GM19193 (cell line): ENCODE measurements around the gene HPN.

Source experiments
- POLR2A ChIP-seq: IDR thresholded peaks from 4 replicates; pipeline ENCODE4 v1.6.1; 2011; ENCODE audit not compliant: insufficient read depth, insufficient read length; ENCODE audit errors: extremely low read depth

HPN gene

DNA sequence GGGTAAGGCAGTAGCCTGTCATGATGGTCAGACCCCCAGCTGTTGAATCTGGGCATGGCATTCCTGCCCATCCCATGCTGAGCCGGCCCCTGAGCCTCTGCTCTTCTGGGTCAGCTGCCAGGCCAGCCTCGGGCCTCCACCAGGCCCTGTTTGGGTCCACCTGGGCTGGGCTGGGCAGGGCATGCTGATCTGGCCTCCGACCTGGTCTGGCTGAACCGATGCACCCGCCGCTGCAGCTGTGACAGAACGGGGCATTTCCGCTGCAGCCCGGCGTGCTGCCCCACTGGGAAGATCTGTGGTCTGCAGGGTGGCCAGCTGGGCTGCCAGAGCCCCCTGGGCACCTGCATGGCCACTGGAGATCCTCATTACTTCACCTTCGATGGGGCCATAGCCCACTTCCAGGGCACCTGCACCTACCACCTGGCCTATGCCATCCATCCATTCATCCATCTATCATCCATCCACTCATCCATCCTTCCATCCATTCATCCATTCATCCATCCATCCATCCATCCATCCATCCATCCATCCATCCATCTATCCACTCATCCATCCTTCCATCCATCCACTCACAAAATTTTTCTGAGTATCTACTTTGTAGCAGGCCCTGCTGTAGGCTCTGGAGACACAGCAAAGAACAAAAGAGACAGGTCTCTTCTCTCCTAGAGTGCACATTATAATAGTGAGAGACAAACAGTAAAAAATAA lies 52.6 kb downstream of the HPN start:
- no peak for TF ChIP-seq POLR2A

GRCh38 chr19:35094656-35095055 lies 53.1 kb downstream of the HPN start:
- TF ChIP-seq POLR2A = no peak

DNA sequence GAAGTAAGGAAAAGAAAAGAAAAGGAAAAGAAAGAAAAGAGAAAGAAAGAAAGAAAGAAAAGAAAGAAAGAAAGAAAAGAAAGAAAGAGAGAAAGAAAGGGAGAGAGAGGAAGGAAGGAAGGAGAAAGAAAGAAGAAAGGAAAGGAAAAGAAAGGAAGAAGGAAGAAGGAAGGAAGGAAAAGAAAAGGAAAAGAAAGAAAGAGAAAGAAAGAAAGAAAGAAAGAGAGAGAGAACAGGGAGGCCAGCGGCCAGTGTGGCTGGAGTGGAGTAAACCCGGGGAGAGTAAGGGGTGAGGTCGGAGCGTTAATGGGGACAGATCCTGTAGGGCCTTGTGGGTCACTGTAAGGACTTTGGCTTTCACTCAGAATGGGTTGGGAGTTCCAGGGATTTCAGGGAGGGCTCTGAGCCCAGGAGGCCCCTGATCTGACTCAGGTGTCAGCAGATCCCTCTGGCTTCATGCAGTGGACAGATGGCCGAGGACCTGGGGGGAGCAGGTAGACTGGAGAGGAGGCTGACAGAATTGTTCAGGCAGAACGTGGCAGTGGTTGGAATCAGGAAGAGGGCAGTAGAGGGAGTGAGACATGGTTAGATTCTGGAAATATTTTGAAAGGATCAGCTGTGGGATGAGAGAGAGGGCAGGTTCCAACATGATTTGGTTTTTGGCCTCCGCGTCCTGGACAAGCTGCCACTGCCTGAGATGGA lies 54.3 kb downstream of the HPN start:
- no peak for TF ChIP-seq POLR2A

DNA sequence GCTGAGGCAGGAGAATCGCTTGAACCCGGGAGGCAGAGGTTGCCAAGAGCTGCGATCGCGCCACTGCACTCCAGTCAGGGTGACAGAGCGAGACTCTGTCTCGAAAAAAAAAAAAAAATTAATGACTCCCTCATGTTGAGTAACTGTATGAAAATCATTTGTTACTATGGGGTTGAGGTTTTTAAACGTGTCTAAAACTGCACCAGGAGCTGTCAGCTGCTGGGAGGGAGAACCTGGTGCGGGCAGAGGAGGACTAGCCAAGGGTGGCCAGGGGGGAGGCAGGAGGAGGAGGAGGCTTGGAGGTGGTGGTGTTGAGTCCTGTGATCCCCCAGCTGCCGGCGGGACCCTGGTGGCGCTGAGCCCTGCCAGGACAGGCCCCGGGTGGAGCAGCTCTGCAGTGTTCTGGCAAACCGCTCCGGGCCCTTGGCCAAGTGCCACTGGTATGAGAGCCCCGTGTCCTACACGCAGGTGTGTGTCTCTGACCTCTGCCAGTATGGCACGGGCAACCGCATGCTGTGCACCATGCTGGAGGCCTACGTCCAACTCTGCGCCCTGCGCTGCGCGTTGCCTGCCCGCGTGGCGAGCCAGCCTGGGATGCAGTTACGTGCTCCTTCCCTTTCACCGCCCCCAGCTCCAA lies 57.0 kb downstream of the HPN start:
- TF ChIP-seq POLR2A = no peak

DNA sequence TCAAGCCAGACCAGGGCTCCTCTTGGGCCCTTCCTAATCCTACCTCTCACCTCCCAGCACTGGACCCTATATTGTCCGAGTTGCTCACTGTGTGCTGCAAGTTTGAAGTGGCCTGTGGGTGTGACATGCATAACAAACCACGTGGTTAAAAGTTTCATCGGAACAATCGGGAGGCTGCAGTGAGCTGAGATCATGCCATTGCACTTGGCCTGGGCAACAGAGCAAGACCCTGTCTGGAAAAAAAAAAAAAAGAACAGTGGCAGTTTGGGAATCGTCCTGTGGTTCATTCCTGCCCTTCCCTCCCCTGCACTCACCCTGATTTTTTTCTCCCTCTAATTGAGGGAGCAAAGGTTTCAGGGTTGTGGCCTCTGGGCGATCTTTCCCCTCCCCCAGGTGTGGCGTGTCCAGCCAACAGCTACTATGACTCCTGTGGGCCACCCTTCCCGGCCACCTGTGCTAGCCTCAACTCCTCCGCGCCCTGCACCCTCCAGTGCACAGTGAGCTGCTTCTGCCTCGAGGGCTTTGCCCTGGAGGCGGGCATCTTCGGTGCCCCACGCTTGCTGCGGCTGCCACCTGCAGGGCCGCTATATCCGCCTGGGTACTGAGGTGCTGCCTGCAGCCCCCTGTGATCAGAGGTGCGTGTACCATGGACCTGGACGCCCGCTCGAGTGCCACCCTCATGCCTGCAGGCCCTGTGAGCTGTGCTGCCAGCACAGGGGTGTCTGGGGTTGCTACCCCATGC lies 57.8 kb downstream of the HPN start:
- no peak for TF ChIP-seq POLR2A

GRCh38 chr19:35099897-35100275 lies 58.4 kb downstream of the HPN start:
- no peak for TF ChIP-seq POLR2A

DNA sequence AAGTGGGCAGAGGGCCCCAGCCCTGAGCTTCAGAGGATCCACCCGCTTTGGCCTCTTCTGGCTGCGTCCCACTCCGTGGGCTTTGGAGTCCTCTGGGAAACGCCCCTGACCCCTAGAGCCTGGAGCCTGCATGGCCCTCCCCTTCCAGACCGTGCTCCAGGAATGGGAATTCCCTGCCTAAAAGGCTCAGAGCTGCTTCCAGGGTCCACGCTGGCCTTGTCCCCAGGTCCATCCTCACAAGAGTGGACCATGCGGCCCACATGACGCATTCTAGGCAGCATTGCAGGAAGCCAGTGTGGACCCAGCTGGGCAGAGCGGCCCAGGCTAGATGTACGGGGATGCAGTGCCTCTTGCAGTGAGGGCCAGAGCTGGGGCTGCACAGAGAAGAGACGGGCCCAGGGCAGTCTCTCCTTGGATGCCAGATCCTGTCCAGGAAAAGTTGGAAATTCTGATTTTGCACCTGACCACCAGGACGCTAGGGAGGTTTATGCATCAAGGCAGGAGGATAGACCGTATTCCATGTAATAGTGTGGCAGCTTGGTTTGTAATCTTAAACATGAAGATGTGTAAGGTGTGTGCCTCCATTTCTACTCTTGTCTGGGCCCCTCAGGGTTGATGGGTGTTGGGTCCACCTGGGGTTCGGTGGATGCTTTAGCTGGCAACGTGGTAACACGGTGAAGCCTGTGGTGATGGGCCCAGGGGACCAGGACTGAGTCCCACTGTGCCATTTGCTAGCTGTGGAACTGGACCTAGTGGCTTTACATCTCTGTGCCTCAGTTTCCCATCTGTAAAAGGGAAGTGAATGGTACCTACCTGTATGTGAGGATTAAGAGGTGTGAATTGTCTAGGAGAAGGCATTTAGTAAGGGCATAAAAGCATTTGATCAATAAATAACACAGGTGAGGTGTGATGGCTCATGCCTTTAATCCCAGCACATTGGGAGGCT lies 59.3 kb downstream of the HPN start:
- no peak for TF ChIP-seq POLR2A

DNA sequence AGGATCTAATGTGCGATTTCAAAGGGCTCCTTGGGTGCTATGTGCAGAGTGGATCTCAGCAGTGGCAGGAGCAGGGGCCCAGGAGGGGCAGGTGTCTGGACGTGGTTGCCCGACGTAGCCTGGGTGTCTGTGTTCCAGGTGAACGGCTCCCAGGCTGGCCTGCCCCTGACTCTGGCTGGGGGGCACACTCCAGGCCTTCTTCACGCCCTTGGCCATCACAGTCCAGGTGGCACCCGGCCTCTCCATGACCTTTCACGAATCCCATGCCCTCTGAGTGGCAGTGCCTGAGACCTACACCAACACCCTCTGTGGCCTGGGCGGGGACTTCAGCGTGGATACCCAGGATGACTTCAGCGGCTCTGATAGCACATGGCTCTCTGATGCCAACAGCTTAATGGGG lies 62.8 kb downstream of the HPN start:
- no peak for TF ChIP-seq POLR2A

DNA sequence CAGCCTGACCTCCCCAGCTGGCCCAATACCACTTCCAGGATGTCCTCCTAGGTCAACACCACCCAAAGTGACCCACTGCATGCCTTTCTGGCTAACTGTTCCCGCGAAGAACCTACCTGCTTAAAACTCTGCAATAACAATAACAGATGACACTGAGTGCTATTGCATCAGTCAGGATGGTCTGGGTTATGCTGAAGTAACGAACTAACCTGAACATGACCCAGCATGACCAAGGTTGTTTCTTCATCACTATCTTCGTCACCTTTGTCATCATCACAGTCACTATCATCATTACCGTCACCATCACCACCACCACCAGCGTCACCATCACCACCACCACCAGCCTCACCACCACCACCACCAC lies 63.5 kb downstream of the HPN start:
- TF ChIP-seq POLR2A = no peak

GRCh38 chr19:35105411-35106290 lies 64.1 kb downstream of the HPN start:
- TF ChIP-seq POLR2A = no peak

GRCh38 chr19:35106291-35106583 lies 64.7 kb downstream of the HPN start:
- TF ChIP-seq POLR2A = no peak

GRCh38 chr19:35106898-35107541 lies 65.5 kb downstream of the HPN start:
- no peak for TF ChIP-seq POLR2A

- no peak for TF ChIP-seq POLR2A
Measured at GRCh38 chr19:35107545-35107944, 66.0 kb downstream of the HPN start.
